GM18505 (cell line): ENCODE data around the gene ZNF691.
A peak's percentile ranks its signal among the peaks of the same experiment; 100 is the strongest.
"Not testable (repeated sequence)": the region's sequence is repeated elsewhere in the genome, so short reads cannot be mapped to it uniquely, and the experiment has no call there.

Experiments
- ATAC-seq: cut with Tn5 transposase; IDR thresholded peaks from one replicate; pipeline ENCODE4 v1.9.1; 2021; ENCODE audit not compliant: unreplicated experiment
- POLR2A ChIP-seq: IDR thresholded peaks from 4 replicates; pipeline ENCODE4 v1.6.1; 2011; ENCODE audit warnings: borderline replicate concordance; ENCODE audit not compliant: insufficient read depth, insufficient read length; ENCODE audit errors: extremely low read depth

Gene ZNF691

DNA sequence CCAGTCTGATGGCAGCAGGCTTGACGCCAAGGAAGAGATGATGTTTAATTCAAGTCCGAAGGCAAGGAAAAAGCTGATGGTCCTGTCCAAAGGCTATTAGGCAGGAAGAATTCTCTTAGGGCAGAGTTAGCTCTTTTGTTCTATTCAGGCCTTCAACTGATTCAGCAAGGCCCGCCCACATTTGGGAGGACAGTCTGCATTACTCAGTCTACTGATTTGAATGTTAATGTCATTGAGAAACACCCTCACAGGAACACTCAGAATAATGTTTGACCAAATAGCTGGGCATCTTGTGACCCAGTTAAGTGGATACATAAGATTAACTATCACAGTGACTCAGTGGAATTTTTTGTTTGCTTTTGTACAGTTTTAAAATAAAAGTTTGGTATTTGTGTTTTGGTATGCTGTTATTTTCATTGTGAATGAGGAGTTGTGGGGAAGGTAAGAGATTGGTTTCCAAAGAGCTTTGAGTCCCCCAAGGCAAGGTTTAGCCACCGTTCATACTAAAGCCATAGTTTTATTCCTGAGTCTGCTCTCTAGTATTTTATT, 1.7 kb upstream of the ZNF691 start:
- no peak for TF ChIP-seq POLR2A
- ATAC-seq = no peak

GRCh38 chr1:42845193-42845592, 1.2 kb upstream of the ZNF691 start:
- ATAC-seq = no peak

GRCh38 chr1:42845866-42846256, 552 bp upstream of the ZNF691 start:
- no peak for ATAC-seq
- TF ChIP-seq POLR2A = no peak

More at GRCh38 chr1:42845193-42845592, 1.2 kb upstream of the ZNF691 start:
- TF ChIP-seq POLR2A = no peak

DNA sequence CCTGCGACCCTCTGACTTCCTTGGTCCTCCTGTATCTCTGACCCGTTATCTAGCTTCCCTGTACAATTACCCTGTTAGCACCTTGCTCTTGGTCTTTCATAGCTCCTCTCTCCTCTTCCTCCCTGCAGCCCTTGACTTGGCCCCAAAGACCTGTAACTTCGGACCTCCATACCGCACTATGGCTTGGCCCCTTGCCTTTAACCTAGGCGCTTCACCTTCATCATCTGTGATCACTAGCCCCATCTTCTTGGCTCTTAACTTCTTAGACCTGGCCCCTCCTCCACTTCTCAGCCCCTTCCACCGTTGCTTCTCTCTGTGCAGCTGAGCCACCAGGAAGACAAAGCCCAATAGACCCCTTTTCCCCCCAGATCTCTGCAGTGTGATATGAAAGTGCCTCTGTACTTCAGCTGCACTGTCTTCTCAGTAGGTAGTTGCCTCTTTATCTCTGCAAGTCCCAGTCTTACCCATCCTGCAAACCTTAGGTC, 740 bp downstream of the ZNF691 start:
- TF ChIP-seq POLR2A = no peak
- ATAC-seq = peak; percentile 6

GRCh38 chr1:42847721-42848460, 1.5 kb downstream of the ZNF691 start:
- no peak for ATAC-seq
- no peak for TF ChIP-seq POLR2A

GRCh38 chr1:42848823-42849537, 2.6 kb downstream of the ZNF691 start:
- no peak for ATAC-seq
- TF ChIP-seq POLR2A = no peak

GRCh38 chr1:42849944-42850343, 3.5 kb downstream of the ZNF691 start:
- no peak for TF ChIP-seq POLR2A
- no peak for ATAC-seq

- ATAC-seq = no peak
- no peak for TF ChIP-seq POLR2A
Observed at GRCh38 chr1:42851420-42851819, 5.0 kb downstream of the ZNF691 start.

DNA sequence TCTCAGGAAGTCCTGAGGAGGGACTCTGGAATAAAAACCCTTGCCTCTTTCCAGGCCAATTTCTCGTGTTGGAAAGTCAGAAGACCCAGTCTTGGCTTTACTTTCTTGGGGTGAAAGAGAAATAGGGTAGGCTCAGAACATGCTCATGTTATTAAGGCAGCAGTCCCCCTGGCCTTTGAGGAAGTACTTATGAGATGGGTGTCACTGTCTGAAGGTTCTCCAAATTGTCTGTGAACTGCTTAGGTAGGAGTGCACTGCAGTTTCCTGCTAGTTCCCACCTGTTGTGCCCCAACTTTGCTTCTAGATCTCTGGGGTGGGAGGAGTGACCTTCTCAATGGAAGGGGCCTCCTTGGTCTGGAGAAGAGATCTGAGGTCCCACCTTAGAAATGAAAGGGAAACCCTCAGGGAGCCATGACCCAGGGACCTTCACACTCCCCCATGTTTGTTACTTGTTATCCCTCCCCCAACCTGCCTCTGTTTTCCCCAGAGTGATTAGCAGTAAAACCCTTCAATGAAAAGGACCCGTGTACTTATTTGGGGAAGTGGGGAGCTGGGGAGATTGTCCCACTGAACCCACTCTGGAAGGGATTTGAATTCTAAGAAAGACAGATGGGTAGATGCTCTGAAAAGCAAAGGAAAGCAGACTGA, 5.7 kb downstream of the ZNF691 start:
- no peak for TF ChIP-seq POLR2A
- ATAC-seq = no peak

DNA sequence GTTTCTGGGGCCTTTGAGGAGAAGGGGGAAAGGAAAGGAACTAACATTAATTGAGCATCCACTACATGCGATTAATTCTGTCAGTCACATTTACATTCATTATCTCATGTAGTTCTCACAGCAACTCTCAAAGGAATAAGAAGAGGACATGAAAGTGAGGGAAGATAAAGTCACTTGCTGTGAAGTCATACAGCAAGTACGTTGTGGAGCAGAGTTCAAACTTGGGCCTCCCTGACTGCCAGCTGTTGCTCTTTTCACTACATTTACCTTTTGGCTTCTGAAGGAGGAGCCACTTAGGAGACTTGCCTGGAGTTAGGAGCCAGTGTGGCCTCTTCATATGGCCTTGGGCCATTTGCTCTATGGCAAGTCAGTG, 6.2 kb downstream of the ZNF691 start:
- TF ChIP-seq POLR2A = no peak

DNA sequence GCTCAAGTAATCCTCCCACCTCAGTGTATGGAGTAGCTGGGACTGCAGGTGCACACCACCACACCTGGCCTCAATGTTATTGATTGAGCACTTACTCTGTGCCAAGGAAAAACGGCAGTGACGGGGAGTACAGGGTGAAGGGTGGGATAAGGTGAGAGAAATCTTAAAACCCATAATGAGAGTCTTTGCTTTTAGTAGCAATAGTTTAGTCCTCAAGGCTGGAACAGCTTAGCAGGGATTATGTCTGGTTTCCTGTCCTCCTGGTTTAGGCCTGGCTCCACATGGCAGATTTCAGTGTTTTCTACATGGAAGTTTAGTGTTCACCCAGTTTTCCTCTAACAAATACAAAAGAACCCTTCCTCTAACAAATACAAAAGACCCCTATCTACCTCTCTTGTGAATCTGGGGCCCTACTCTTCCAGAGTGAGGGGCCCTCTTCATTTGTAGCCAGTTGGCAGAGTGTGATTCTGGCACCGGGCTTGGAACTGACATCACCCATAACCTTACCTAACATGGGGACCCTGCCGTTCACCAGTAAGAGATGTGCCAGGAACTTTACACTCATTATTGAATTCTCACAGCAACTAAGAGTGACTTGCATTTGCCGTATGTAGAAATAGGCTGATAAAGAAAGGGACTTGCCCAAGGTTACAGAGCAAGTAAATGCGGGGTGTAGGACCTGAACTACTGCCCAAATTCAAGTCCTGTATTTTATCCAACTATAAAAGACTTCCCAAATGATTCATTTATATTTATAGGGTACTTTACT, 6.9 kb downstream of the ZNF691 start:
- TF ChIP-seq POLR2A = no peak
- ATAC-seq = no peak

More for the DNA sequence above, 6.2 kb downstream of the ZNF691 start:
- no peak for ATAC-seq

DNA sequence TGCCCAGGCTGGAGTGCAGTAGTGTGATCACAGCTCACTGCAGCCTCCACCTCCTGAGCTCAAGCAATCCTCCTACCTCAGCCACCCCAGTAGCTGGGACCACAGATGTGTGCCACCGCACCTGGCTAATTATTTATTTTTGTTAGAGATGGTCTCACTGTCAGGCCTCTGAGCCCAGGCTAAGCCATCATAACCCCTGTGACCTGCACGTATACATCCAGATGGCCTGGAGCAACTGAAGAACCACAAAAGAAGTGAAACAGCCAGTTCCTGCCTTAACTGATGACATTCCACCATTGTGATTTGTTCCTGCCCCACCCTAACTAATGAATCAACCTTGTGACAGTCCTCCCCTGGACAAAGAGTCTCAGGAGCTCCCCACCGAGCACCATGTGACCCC, 10.1 kb downstream of the ZNF691 start:
- ATAC-seq = not testable (repeated sequence)

GRCh38 chr1:42859366-42859765, 13.0 kb downstream of the ZNF691 start:
- not testable (repeated sequence) for ATAC-seq
